Endothelial cell of umbilical vein (primary cell): Measurements from ENCODE around the gene BCAS4. TPM values are rescaled to one million over a fixed set of nuclear protein-coding genes. Genes with fewer than 3 reads are reported as not detected.

Experiments used
- BruUV-seq: library from RNA; stranded (reverse); fragments of 400-500 nt; replicated peaks from 2 replicates; lab custom pipeline; 2021; lab: Mats Ljungman, UMichigan
- CTCF ChIA-PET: fragments of 300-600, 350-600 bp; sonication (Branson Sonifier 250); formaldehyde crosslinking; loops from one replicate; lab custom pipeline; 2021; ENCODE audit warnings: antibody characterized with exemption, inconsistent platforms; lab: Charles Lee
- POLR2A ChIA-PET: fragments of 300-600, 350-600 bp; sonication (Branson Sonifier 250); formaldehyde crosslinking; loops from one replicate; lab custom pipeline; 2021; ENCODE audit warnings: antibody characterized with exemption, inconsistent platforms; lab: Charles Lee
- DNase-seq: peaks from one replicate; pipeline ENCODE4 v3.0.0-alpha.2; 2011; ENCODE audit warnings: low read depth, low spot score
- FAIRE-seq: peaks from 2 replicates; lab custom pipeline; 2011; peaks lifted over from hg19 to GRCh38; lab: Jason Lieb, UNC
- H2AFZ ChIP-seq: 2 replicates; pipeline ENCODE4 v1.6.0; 2012; ENCODE audit warnings: low read depth, low read length, control low read depth, inconsistent platforms
- H3K27ac ChIP-seq: 2 replicates; pipeline ENCODE4 v1.5.1; 2011; ENCODE audit warnings: low read depth, mild to moderate bottlenecking, control low read depth, low read length, moderate library complexity; ENCODE audit not compliant: insufficient read depth
- H3K27me3 ChIP-seq, 2 experiments: 2 replicates each; pipeline versions ENCODE4 v1.6.0 to v1.6.1; 2011; ENCODE audit warnings: low read length in 2 of 2, mixed read lengths in 1 of 2; ENCODE audit not compliant: control insufficient read depth in 2 of 2, insufficient read depth in 2 of 2
- H3K36me3 ChIP-seq, 2 experiments: 2 replicates in 1 of 2; 3 replicates in 1 of 2; pipeline ENCODE4 v1.5.1; 2011; ENCODE audit warnings: low read length in 2 of 2, mild to moderate bottlenecking in 1 of 2, moderate library complexity in 1 of 2; ENCODE audit not compliant: control insufficient read depth in 2 of 2, insufficient read depth in 2 of 2; ENCODE audit errors: extremely low read depth in 1 of 2
- H3K4me1 ChIP-seq: 3 replicates; pipeline ENCODE4 v1.5.1; 2011; ENCODE audit warnings: mild to moderate bottlenecking, low read length; ENCODE audit not compliant: control insufficient read depth, insufficient read depth; ENCODE audit errors: extremely low read depth
- H3K4me2 ChIP-seq: 2 replicates; pipeline ENCODE4 v1.6.1; 2011; ENCODE audit warnings: low read length, control low read depth, mixed read lengths; ENCODE audit not compliant: insufficient read depth
- H3K4me3 ChIP-seq, 3 experiments: fragments of 200-600 bp in 1 of 3; sonication (generic), shearing (Covaris generic) in 1 of 3; replicated peaks in 1 of 3; 2 replicates each; pipeline ENCODE4 v1.5.1; 2011 to 2016; ENCODE audit warnings: control low read depth in 3 of 3, low read length in 3 of 3, mild to moderate bottlenecking in 2 of 3, inconsistent platforms in 1 of 3, low read depth in 1 of 3, moderate library complexity in 1 of 3; ENCODE audit not compliant: insufficient read depth in 1 of 3
- H3K79me2 ChIP-seq: 2 replicates; pipeline ENCODE4 v1.6.0; 2012; ENCODE audit warnings: low read length, inconsistent platforms; ENCODE audit not compliant: control insufficient read depth, insufficient read depth
- H3K9ac ChIP-seq: replicated peaks from 2 replicates; pipeline ENCODE3; 2011; ENCODE audit warnings: low read length, control low read depth; ENCODE audit not compliant: insufficient read depth; ENCODE audit errors: extremely low read depth
- H3K9me1 ChIP-seq: replicated peaks from 3 replicates; pipeline ENCODE4 v1.6.0; 2011; ENCODE audit warnings: mild to moderate bottlenecking, low read length; ENCODE audit not compliant: control insufficient read depth, insufficient read depth; ENCODE audit errors: extremely low read depth
- H3K9me3 ChIP-seq: replicated peaks from 2 replicates; pipeline ENCODE4 v1.5.1; 2012; ENCODE audit warnings: low read length, inconsistent platforms; ENCODE audit not compliant: control insufficient read depth, insufficient read depth
- H4K20me1 ChIP-seq: replicated peaks from 2 replicates; pipeline ENCODE3; 2011; ENCODE audit warnings: mild to moderate bottlenecking, low read length; ENCODE audit not compliant: control insufficient read depth, insufficient read depth; ENCODE audit errors: extremely low read depth
- CTCF ChIP-seq, 2 donors: IDR thresholded peaks; 1 replicate in 1 of 2; 2 replicates in 1 of 2; pipeline ENCODE4 v1.5.1; 2011; ENCODE audit warnings: low read length in 2 of 2, mild to moderate bottlenecking in 2 of 2, moderate library complexity in 2 of 2, control low read depth in 1 of 2, inconsistent platforms in 1 of 2, low read depth in 1 of 2; ENCODE audit not compliant: insufficient read depth in 1 of 2; ENCODE audit errors: extremely low read depth in 1 of 2
- EZH2 ChIP-seq: IDR thresholded peaks from 2 replicates; pipeline ENCODE4 v1.6.1; 2012; ENCODE audit warnings: borderline replicate concordance, low read depth, mild to moderate bottlenecking, moderate library complexity, low read length, inconsistent platforms; ENCODE audit not compliant: severe bottlenecking
- FOS ChIP-seq: IDR thresholded peaks from 2 replicates; pipeline ENCODE4 v1.6.1; 2011; ENCODE audit warnings: mild to moderate bottlenecking, low read length, moderate library complexity, borderline replicate concordance; ENCODE audit not compliant: insufficient read depth
- GATA2 ChIP-seq: IDR thresholded peaks from 2 replicates; pipeline ENCODE4 v1.7.0; 2011; ENCODE audit warnings: low read depth, mild to moderate bottlenecking, moderate library complexity, mixed read lengths, low read length; ENCODE audit not compliant: insufficient read length, insufficient read depth
- JUN ChIP-seq: IDR thresholded peaks from 2 replicates; pipeline ENCODE4 v1.6.1; 2011; ENCODE audit warnings: borderline replicate concordance, low read depth; ENCODE audit not compliant: insufficient read length, insufficient read depth
- MAX ChIP-seq: IDR thresholded peaks from 2 replicates; pipeline ENCODE4 v1.6.1; 2011; ENCODE audit not compliant: insufficient read depth, insufficient read length
- MYC ChIP-seq: IDR thresholded peaks from one replicate; pipeline ENCODE4 v1.6.1; 2011; ENCODE audit warnings: mild to moderate bottlenecking, low read depth, low read length
- POLR2A ChIP-seq: IDR thresholded peaks from 2 replicates; pipeline ENCODE4 v1.6.1; 2012; ENCODE audit warnings: low read depth, mild to moderate bottlenecking, control low read depth, low read length
- POLR2AphosphoS5 ChIP-seq: IDR thresholded peaks from 2 replicates; pipeline ENCODE4 v1.6.1; 2012; ENCODE audit warnings: low read depth, mild to moderate bottlenecking, control low read depth, low read length, moderate library complexity; ENCODE audit not compliant: insufficient read depth
- dilution Hi-C: fragments of 300-500 bp; cut with MboI; formaldehyde crosslinking; loops from one replicate; pipeline ENCODE4 v1.15.0; 2019; ENCODE audit warnings: low sequenced_read_pairs; ENCODE audit not compliant: extremely low pct_ligation_motif_present
- intact Hi-C: fragments of 100-400 bp; cut with micrococcal nuclease; formaldehyde crosslinking; loops from one replicate; pipeline ENCODE4 v1.10.0; 2022
- polyA plus RNA-seq, 4 experiments: library from polyadenylated mRNA; depleted of rRNA in 3 of 4; stranded (reverse) in 3 of 4; unstranded in 1 of 4; fragments of >200 nt; gene quantifications; 2 replicates each; pipeline versions ENCODE4 v1.2.1 to v1.2.3, GENCODE V29; 2011 to 2012; ENCODE audit warnings: missing spikeins in 1 of 4
- total RNA-seq: library from RNA; stranded (reverse); gene quantifications from 2 replicates; pipeline ENCODE4 v1.2.3, GENCODE V29; 2021

Gene BCAS4
- total and polyA plus RNA-seq, 2 donors (not counting 3 experiments of a cell fraction or from before 2014, with no cell fraction given), result 1.0 to 1.5 TPM

GRCh38 chr20:50828363-50829136, 33.7 kb downstream of the BCAS4 start:
- no peaks in the 10 kb centered on the region for H3K9me3 ChIP-seq
- intact Hi-C loops, result no loop called here
- ChIA-PET CTCF (interaction anchor here (1.4 to 2.5 kb wide), 2 partner anchors 10 to 34 kb away, joined by 5 read pairs; partner anchors contain the start of gene BCAS4), POLR2A (interaction anchor here (0.6 kb wide), 1 partner anchor 186 kb away, joined by 5 read pairs; no protein-coding TSS in a partner anchor)
- H3K27me3 ChIP-seq, result no peaks in the 10 kb centered on the region
- H2AFZ ChIP-seq, result no peak overlapping the region
- dilution Hi-C loops, result no loop called here
- H4K20me1 ChIP-seq, result no peaks in the 10 kb centered on the region
- H3K4me2 ChIP-seq, result no peak overlapping the region
- TF ChIP-seq EZH2, result no peak
- no peak for TF ChIP-seq GATA2
- no peak for TF ChIP-seq POLR2AphosphoS5
- no peak for TF ChIP-seq MAX
- TF ChIP-seq JUN, result no peak
- TF ChIP-seq CTCF (IDR thresholded peaks at IDR 0.05; ENCODE audit: extremely low read depth in 1 of 2, insufficient read depth in 1 of 2, low read depth in 1 of 2, low read length in 2 of 2), result no peak
- TF ChIP-seq FOS, result no peak
- no peak for TF ChIP-seq MYC
- TF ChIP-seq POLR2A, result no peak
- no TSS peak for BruUV-seq
- no peaks in the 10 kb centered on the region for H3K4me1 ChIP-seq
- H3K27ac ChIP-seq, result no peak overlapping the region
- no peak overlapping the region for H3K9ac ChIP-seq
- no peak overlapping the region for H3K4me3 ChIP-seq
- FAIRE-seq, result no peak
- no peaks in the 10 kb centered on the region for H3K79me2 ChIP-seq
- H3K9me1 ChIP-seq, result no peaks in the 10 kb centered on the region
- H3K36me3 ChIP-seq, result no peaks in the 10 kb centered on the region
- no peak for DNase-seq
